ENCODE data around the gene ZSCAN12. TPM values are rescaled to one million over a fixed set of nuclear protein-coding genes. Genes with fewer than 3 reads are reported as not detected.

ZSCAN12 gene
- total and polyA plus RNA-seq, 2 of the 13 experiments (the other 11 are each of a cell fraction or from before 2014, with no cell fraction given), result 2.8 to 8.9 TPM

GRCh38 chr6:28351493-28351925 is 48.0 kb downstream of the ZSCAN12 start:
- intact Hi-C loops (cut with micrococcal nuclease; ENCODE audit: unreplicated experiment), result no loop called here
- FAIRE-seq, result no peak
- Histone ChIP-seq H3K79me2 (ENCODE audit: insufficient read depth, low read length) (peaks cover 26% of the 10 kb centered on the region), H3K27me3 (ENCODE audit: control insufficient read depth in 1 of 2, insufficient read depth in 2 of 2, low read length in 2 of 2) (no peaks in the 10 kb centered on the region; a peak in 1 of 5 replicates), H3K4me3 (replicated peaks in 1 of 3; ENCODE audit: insufficient read depth in 1 of 3, low read depth in 2 of 3, low read length in 3 of 3) (no peak overlapping the region), H2AFZ (ENCODE audit: low read length) (no peak overlapping the region), H4K20me1 (ENCODE audit: insufficient read depth, low read length) (no peaks in the 10 kb centered on the region), H3K36me3 (replicated peaks in 1 of 2; ENCODE audit: control insufficient read depth in 1 of 2, insufficient read depth in 2 of 2, low read length in 2 of 2) (no peaks in the 10 kb centered on the region), H3K9ac (ENCODE audit: insufficient read depth, low read depth, low read length) (no peak overlapping the region), H3K9me3 (ENCODE audit: low read length) (no peaks in the 10 kb centered on the region), H3K27ac (ENCODE audit: extremely low read length, insufficient read depth, low read length) (peak overlapping the region; percentile 77), H3K4me2 (ENCODE audit: low read depth, low read length) (peak overlapping the region; percentile 92), H3K4me1 (ENCODE audit: insufficient read depth, low read length) (peaks cover 33% of the 10 kb centered on the region)
- ATAC-seq, result no peak
- BruUV-seq (replicated peaks), result no TSS peak
- CTCF ChIA-PET (ENCODE audit: low intra/inter-chr PET ratio, low total read pairs), result no interaction called here
- in situ Hi-C loops (cut with HindIII; ENCODE audit: extremely low pct_ligation_motif_present, low pct_unique_long_range_greater_than_20kb), result no loop called here
- DNase-seq (ENCODE audit: low spot score), result no peak
- WGBS (ENCODE audit: low lambda C conversion rate), result 95% methylated on average over 2 of the region's 2 CpGs
- TF ChIP-seq ZNF512 (CRISPR knock-in tag; IDR thresholded peaks at IDR 0.05) (peak; percentile 95), THAP7 (CRISPR knock-in tag; IDR thresholded peaks at IDR 0.05) (no peak), ZNF432 (CRISPR knock-in tag; IDR thresholded peaks at IDR 0.05; ENCODE audit: borderline replicate concordance) (no peak), HNRNPK (IDR thresholded peaks at IDR 0.05; ENCODE audit: low read depth, low read length, poor library complexity, severe bottlenecking) (peak; percentile 97), FOXP1 (IDR thresholded peaks at IDR 0.05) (peak; percentile 11; the same call in 1 of the 2 replicates), FOXP1 (CRISPR knock-in tag; IDR thresholded peaks at IDR 0.05) (no peak), ZBTB39 (CRISPR knock-in tag; IDR thresholded peaks at IDR 0.05) (no peak), STAT5B (CRISPR knock-in tag; IDR thresholded peaks at IDR 0.05) (no peak), ATM (IDR thresholded peaks at IDR 0.05; ENCODE audit: borderline replicate concordance) (0 out of 2 replicates have a peak, but pooled peaks have one; percentile 58), PHB2 (IDR thresholded peaks at IDR 0.05; ENCODE audit: partially characterized antibody) (peak; percentile 83), FOXA1 (IDR thresholded peaks at IDR 0.05) (peak; percentile 51; the same call in 1 of the 2 replicates), FOXA1 (CRISPR knock-in tag; IDR thresholded peaks at IDR 0.05) (no peak), PCBP1 (IDR thresholded peaks at IDR 0.05; ENCODE audit: borderline replicate concordance, low read depth, low read length) (0 out of 2 replicates have a peak, but pooled peaks have one; percentile 45), ZNF263 (CRISPR knock-in tag; IDR thresholded peaks at IDR 0.05) (no peak)
- POLR2A ChIA-PET, result interaction anchor here (2.1 to 2.3 kb wide), 4 partner anchors 16 to 99 kb away, joined by 18 to 28 read pairs (median 23); partner anchors contain the start of genes ZKSCAN4, ZSCAN26 and ZSCAN31

Data from HepG2 (cell line).